Vagina (tissue), 2 donors: Measurements from ENCODE around the gene ADORA2A. TPM values are rescaled to one million over a fixed set of nuclear protein-coding genes. Genes with fewer than 3 reads are reported as not detected.
A peak's percentile ranks its signal among the peaks of the same experiment; 100 is the strongest.

Experiments used
- DNase-seq, 2 donors: peaks; one replicate each; pipeline ENCODE4 v3.0.0-alpha.2; 2017; ENCODE audit errors: extremely low spot score in 2 of 2
- H3K27ac ChIP-seq: fragments of 200-600 bp; sonication (generic); one replicate; pipeline ENCODE4 v1.5.1; 2019
- H3K27me3 ChIP-seq: fragments of 200-600 bp; sonication (generic); one replicate; pipeline ENCODE4 v1.5.1; 2019
- H3K36me3 ChIP-seq, 2 donors: fragments of 200-600 bp; sonication (generic); one replicate each; pipeline ENCODE4 v1.5.1; 2017 to 2019
- H3K4me1 ChIP-seq: fragments of 200-600 bp; sonication (generic); one replicate; pipeline ENCODE4 v1.5.1; 2019
- H3K4me3 ChIP-seq, 2 donors: fragments of 200-600 bp; sonication (generic); 1 replicate in 1 of 2; 2 replicates in 1 of 2; pipeline ENCODE4 v1.5.1; 2016 to 2019
- H3K9me3 ChIP-seq: fragments of 200-600 bp; sonication (generic); one replicate; pipeline ENCODE4 v1.5.1; 2019
- CTCF ChIP-seq, 3 experiments: fragments of 450-650 bp in 2 of 3; fragments of 200-600 bp in 1 of 3; sonication (generic) in 1 of 3; IDR thresholded peaks; one replicate each; pipeline ENCODE4 v1.5.1; 2017 to 2019; ENCODE audit warnings: antibody characterized with exemption in 3 of 3, mild to moderate bottlenecking in 2 of 3, moderate library complexity in 2 of 3
- POLR2A ChIP-seq, 2 donors: fragments of 450-650 bp; IDR thresholded peaks; one replicate each; pipeline ENCODE4 v1.6.1; 2017; ENCODE audit warnings: antibody characterized with exemption in 2 of 2, mild to moderate bottlenecking in 2 of 2, moderate library complexity in 2 of 2
- POLR2AphosphoS5 ChIP-seq, 2 donors: sonication (generic); formaldehyde crosslinking; IDR thresholded peaks; one replicate each; pipeline ENCODE4 v1.9.0; 2017; ENCODE audit warnings: antibody characterized with exemption in 2 of 2, mild to moderate bottlenecking in 2 of 2, low read depth in 1 of 2; ENCODE audit not compliant: insufficient read depth in 1 of 2
- intact Hi-C: fragments of 100-400 bp; cut with DNase I; formaldehyde crosslinking; loops from one replicate; pipeline ENCODE4 v1.15.1; 2023
- total RNA-seq: library from RNA; depleted of rRNA; stranded (reverse); fragments of >200 nt; gene quantifications from one replicate; pipeline ENCODE4 v1.2.3, GENCODE V29; 2016

ADORA2A gene
- total RNA-seq, 1 donor from 2014 or later, result 5.2 TPM

- intact Hi-C loops, result no loop called here
- Histone ChIP-seq H3K27me3 (no peaks in the 10 kb centered on the region), H3K36me3 (no peaks in the 10 kb centered on the region), H3K27ac (peak overlapping the region; percentile 45), H3K9me3 (no peaks in the 10 kb centered on the region), H3K4me1 (peaks cover 43% of the 10 kb centered on the region), H3K4me3 (no peak overlapping the region)
- no peak for DNase-seq
- peak in 1 of 2 donors; percentile 46 for TF ChIP-seq POLR2AphosphoS5 (IDR thresholded peaks at IDR 0.05; ENCODE audit: insufficient read depth in 1 of 2, low read depth in 1 of 2)
- TF ChIP-seq CTCF (IDR thresholded peaks at IDR 0.05), result no peak
- TF ChIP-seq POLR2A (IDR thresholded peaks at IDR 0.05), result no peak
Observed at GRCh38 chr22:24432059-24432853, 4.9 kb downstream of the ADORA2A start.

- intact Hi-C loops, result no loop called here
- Histone ChIP-seq H3K4me1 (peaks cover 43% of the 10 kb centered on the region), H3K4me3 (no peak overlapping the region), H3K9me3 (no peaks in the 10 kb centered on the region), H3K36me3 (no peaks in the 10 kb centered on the region), H3K27me3 (no peaks in the 10 kb centered on the region), H3K27ac (peak overlapping the region; percentile 45)
- DNase-seq, result no peak
- TF ChIP-seq POLR2A (IDR thresholded peaks at IDR 0.05) (no peak), POLR2AphosphoS5 (IDR thresholded peaks at IDR 0.05; ENCODE audit: insufficient read depth in 1 of 2, low read depth in 1 of 2) (no peak)
Observed at GRCh38 chr22:24433001-24433827, 5.8 kb downstream of the ADORA2A start.

- Histone ChIP-seq H3K4me1 (peaks cover 43% of the 10 kb centered on the region), H3K27ac (no peak overlapping the region)
Observed at GRCh38 chr22:24433828-24434470, 6.5 kb downstream of the ADORA2A start.

GRCh38 chr22:24434471-24435322 is 7.3 kb downstream of the ADORA2A start:
- H3K4me3 ChIP-seq, result no peak overlapping the region
- peak overlapping the region; percentile 17 for H3K27ac ChIP-seq
- H3K27me3 ChIP-seq, result no peaks in the 10 kb centered on the region
- no peak for DNase-seq
- intact Hi-C loops, result no loop called here
- peaks cover 43% of the 10 kb centered on the region for H3K4me1 ChIP-seq
- H3K36me3 ChIP-seq, result no peaks in the 10 kb centered on the region
- TF ChIP-seq POLR2AphosphoS5 (IDR thresholded peaks at IDR 0.05; ENCODE audit: insufficient read depth in 1 of 2, low read depth in 1 of 2) (peak in 1 of 2 donors; percentile 54), POLR2A (IDR thresholded peaks at IDR 0.05) (no peak), CTCF (IDR thresholded peaks at IDR 0.05) (no peak)
- H3K9me3 ChIP-seq, result no peaks in the 10 kb centered on the region

More at GRCh38 chr22:24433828-24434470, 6.5 kb downstream of the ADORA2A start:
- no peak overlapping the region for H3K4me3 ChIP-seq
- TF ChIP-seq POLR2AphosphoS5 (IDR thresholded peaks at IDR 0.05; ENCODE audit: insufficient read depth in 1 of 2, low read depth in 1 of 2) (no peak), CTCF (IDR thresholded peaks at IDR 0.05) (no peak)
- no peaks in the 10 kb centered on the region for H3K9me3 ChIP-seq
- intact Hi-C loops, result no loop called here
- no peaks in the 10 kb centered on the region for H3K36me3 ChIP-seq
- no peak for DNase-seq
- no peaks in the 10 kb centered on the region for H3K27me3 ChIP-seq

- H3K4me1 ChIP-seq, result peaks cover 43% of the 10 kb centered on the region
- intact Hi-C loops, result no loop called here
Observed at GRCh38 chr22:24435323-24435645, 7.9 kb downstream of the ADORA2A start.

More at GRCh38 chr22:24435323-24435645, 7.9 kb downstream of the ADORA2A start:
- Histone ChIP-seq H3K27me3 (no peaks in the 10 kb centered on the region), H3K4me3 (no peak overlapping the region), H3K36me3 (no peaks in the 10 kb centered on the region), H3K9me3 (no peaks in the 10 kb centered on the region), H3K27ac (no peak overlapping the region)
- no peak for TF ChIP-seq POLR2A (IDR thresholded peaks at IDR 0.05)
- TF ChIP-seq CTCF (IDR thresholded peaks at IDR 0.05), result no peak
- no peak for TF ChIP-seq POLR2AphosphoS5 (IDR thresholded peaks at IDR 0.05; ENCODE audit: insufficient read depth in 1 of 2, low read depth in 1 of 2)
- no peak for DNase-seq
